ENCODE data around the gene PTPN23. TPM values are rescaled to one million over a fixed set of nuclear protein-coding genes. Genes with fewer than 3 reads are reported as not detected.

PTPN23 gene
- total RNA-seq, 2 donors from 2014 or later = 30.5 to 44.0 TPM

DNA sequence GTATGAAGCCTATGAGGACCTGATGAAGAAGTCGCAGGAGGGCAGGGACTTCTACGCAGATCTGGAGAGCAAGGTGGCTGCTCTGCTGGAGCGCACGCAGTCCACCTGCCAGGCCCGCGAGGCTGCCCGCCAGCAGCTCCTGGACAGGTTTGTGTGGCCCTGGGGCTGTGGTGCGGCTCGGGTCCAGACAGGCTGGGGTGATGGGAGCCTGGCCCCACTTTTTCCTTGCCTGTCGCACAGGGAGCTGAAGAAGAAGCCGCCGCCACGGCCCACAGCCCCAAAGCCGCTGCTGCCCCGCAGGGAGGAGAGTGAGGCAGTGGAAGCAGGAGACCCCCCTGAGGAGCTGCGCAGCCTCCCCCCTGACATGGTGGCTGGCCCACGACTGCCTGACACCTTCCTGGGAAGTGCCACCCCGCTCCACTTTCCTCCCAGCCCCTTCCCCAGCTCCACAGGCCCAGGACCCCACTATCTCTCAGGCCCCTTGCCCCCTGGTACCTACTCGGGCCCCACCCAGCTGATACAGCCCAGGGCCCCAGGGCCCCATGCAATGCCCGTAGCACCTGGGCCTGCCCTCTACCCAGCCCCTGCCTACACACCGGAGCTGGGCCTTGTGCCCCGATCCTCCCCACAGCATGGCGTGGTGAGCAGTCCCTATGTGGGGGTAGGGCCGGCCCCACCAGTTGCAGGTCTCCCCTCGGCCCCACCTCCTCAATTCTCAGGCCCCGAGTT lies 29.0 kb downstream of the PTPN23 start:
- intact Hi-C loops (cut with DNase I) = no loop called here
- Histone ChIP-seq H3K9me3 (no peaks in the 10 kb centered on the region), H3K9ac (ENCODE audit: low read depth in 2 of 2, low read length in 2 of 2) (no peak overlapping the region)

DNA sequence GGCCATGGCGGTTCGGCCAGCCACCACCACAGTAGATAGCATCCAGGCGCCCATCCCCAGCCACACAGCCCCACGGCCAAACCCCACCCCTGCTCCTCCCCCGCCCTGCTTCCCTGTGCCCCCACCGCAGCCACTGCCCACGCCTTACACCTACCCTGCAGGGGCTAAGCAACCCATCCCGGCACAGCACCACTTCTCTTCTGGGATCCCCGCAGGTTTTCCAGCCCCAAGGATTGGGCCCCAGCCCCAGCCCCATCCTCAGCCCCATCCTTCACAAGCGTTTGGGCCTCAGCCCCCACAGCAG lies 29.5 kb downstream of the PTPN23 start:
- no peaks in the 10 kb centered on the region for H3K9me3 ChIP-seq
- no peak for DNase-seq
- peaks cover 12% of the 10 kb centered on the region for H3K36me3 ChIP-seq
- peaks cover 3% of the 10 kb centered on the region for H3K4me1 ChIP-seq
- TF ChIP-seq CTCF (IDR thresholded peaks at IDR 0.05) = no peak
- no peaks in the 10 kb centered on the region for H3K27me3 ChIP-seq
- intact Hi-C loops (cut with DNase I) = no loop called here
- H3K27ac ChIP-seq = no peak overlapping the region
- no peak overlapping the region for H3K9ac ChIP-seq (ENCODE audit: low read depth in 2 of 2, low read length in 2 of 2)
- H3K4me3 ChIP-seq = no peak overlapping the region

More for the DNA sequence above, 29.0 kb downstream of the PTPN23 start:
- TF ChIP-seq CTCF (IDR thresholded peaks at IDR 0.05) = no peak
- Histone ChIP-seq H3K27me3 (no peaks in the 10 kb centered on the region), H3K4me1 (peaks cover 3% of the 10 kb centered on the region), H3K36me3 (peaks cover 12% of the 10 kb centered on the region), H3K4me3 (no peak overlapping the region), H3K27ac (no peak overlapping the region)
- DNase-seq = no peak

DNA sequence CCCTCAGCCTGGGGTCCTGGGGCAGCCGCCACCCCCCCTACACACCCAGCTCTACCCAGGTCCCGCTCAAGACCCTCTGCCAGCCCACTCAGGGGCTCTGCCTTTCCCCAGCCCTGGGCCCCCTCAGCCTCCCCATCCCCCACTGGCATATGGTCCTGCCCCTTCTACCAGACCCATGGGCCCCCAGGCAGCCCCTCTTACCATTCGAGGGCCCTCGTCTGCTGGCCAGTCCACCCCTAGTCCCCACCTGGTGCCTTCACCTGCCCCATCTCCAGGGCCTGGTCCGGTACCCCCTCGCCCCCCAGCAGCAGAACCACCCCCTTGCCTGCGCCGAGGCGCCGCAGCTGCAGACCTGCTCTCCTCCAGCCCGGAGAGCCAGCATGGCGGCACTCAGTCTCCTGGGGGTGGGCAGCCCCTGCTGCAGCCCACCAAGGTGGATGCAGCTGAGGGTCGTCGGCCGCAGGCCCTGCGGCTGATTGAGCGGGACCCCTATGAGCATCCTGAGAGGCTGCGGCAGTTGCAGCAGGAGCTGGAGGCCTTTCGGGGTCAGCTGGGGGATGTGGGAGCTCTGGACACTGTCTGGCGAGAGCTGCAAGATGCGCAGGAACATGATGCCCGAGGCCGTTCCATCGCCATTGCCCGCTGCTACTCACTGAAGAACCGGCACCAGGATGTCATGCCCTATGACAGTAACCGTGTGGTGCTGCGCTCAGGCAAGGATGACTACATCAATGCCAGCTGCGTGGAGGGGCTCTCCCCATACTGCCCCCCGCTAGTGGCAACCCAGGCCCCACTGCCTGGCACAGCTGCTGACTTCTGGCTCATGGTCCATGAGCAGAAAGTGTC lies 30.2 kb downstream of the PTPN23 start:
- peaks cover 3% of the 10 kb centered on the region for H3K4me1 ChIP-seq
- no peak overlapping the region for H3K27ac ChIP-seq
- intact Hi-C loops (cut with DNase I) = no loop called here
- no peak for DNase-seq
- H3K27me3 ChIP-seq = no peaks in the 10 kb centered on the region
- no peak overlapping the region for H3K4me3 ChIP-seq
- TF ChIP-seq CTCF (IDR thresholded peaks at IDR 0.05) = no peak
- H3K9me3 ChIP-seq = no peaks in the 10 kb centered on the region
- H3K36me3 ChIP-seq = peaks cover 12% of the 10 kb centered on the region
- no peak overlapping the region for H3K9ac ChIP-seq (ENCODE audit: low read depth in 2 of 2, low read length in 2 of 2)

DNA sequence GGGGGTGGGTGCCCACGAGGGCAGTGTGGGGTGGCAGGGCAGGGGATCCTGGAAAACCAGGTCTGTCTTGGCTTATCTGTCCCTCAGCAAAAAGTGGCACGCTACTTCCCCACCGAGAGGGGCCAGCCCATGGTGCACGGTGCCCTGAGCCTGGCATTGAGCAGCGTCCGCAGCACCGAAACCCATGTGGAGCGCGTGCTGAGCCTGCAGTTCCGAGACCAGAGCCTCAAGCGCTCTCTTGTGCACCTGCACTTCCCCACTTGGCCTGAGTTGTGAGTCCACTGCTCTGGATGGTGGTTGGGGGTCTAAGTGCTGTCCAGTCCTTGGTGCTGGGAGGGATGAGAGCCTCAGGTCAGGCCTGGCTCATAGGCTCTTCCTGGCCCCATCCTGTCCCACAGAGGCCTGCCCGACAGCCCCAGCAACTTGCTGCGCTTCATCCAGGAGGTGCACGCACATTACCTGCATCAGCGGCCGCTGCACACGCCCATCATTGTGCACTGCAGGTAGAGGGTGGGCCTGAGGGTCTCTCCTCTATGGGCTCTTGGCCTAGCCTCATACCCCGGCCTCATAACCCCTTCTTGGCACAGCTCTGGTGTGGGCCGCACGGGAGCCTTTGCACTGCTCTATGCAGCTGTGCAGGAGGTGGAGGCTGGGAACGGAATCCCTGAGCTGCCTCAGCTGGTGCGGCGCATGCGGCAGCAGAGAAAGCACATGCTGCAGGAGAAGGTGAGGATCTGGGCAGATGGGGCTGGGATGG lies 31.1 kb downstream of the PTPN23 start:
- Histone ChIP-seq H3K9me3 (no peaks in the 10 kb centered on the region), H3K27me3 (no peaks in the 10 kb centered on the region), H3K4me3 (no peak overlapping the region), H3K27ac (no peak overlapping the region), H3K36me3 (peaks cover 12% of the 10 kb centered on the region), H3K4me1 (no peaks in the 10 kb centered on the region), H3K9ac (ENCODE audit: low read depth in 2 of 2, low read length in 2 of 2) (no peak overlapping the region)
- no peak for TF ChIP-seq CTCF (IDR thresholded peaks at IDR 0.05)
- no peak for DNase-seq
- intact Hi-C loops (cut with DNase I) = no loop called here

DNA sequence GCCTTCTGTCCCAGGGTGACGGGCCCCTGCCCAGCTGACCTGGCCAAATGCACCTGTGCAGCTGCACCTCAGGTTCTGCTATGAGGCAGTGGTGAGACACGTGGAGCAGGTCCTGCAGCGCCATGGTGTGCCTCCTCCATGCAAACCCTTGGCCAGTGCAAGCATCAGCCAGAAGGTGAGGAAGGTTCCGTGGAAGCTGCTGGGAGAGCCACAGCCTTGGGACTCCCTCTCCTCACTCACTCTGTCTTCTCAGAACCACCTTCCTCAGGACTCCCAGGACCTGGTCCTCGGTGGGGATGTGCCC lies 31.6 kb downstream of the PTPN23 start:
- no peak for DNase-seq
- Histone ChIP-seq H3K36me3 (peaks cover 12% of the 10 kb centered on the region), H3K4me3 (no peak overlapping the region), H3K9me3 (no peaks in the 10 kb centered on the region), H3K27ac (no peak overlapping the region), H3K9ac (ENCODE audit: low read depth in 2 of 2, low read length in 2 of 2) (no peak overlapping the region), H3K27me3 (no peaks in the 10 kb centered on the region), H3K4me1 (no peaks in the 10 kb centered on the region)
- intact Hi-C loops (cut with DNase I) = no loop called here
- no peak for TF ChIP-seq CTCF (IDR thresholded peaks at IDR 0.05)

Data from colonic mucosa (tissue), 4 donors.